ENCODE data around the gene GLIS1.

Gene GLIS1

GRCh38 chr1:53476579-53476978, 262.4 kb downstream of the GLIS1 start:
- DNase-seq = no peak

- DNase-seq = no peak
Observed at GRCh38 chr1:53475664-53476063, 263.3 kb downstream of the GLIS1 start.

GRCh38 chr1:53473463-53473862, 265.5 kb downstream of the GLIS1 start:
- DNase-seq = no peak

- no peak for DNase-seq
Observed at GRCh38 chr1:53471000-53471399, 268.0 kb downstream of the GLIS1 start.

GRCh38 chr1:53470584-53470983, 268.4 kb downstream of the GLIS1 start:
- no peak for DNase-seq

- DNase-seq = no peak
Observed at GRCh38 chr1:53470155-53470554, 268.8 kb downstream of the GLIS1 start.

- no peak for DNase-seq
Observed at GRCh38 chr1:53469373-53469772, 269.6 kb downstream of the GLIS1 start.

GRCh38 chr1:53468374-53468773, 270.6 kb downstream of the GLIS1 start:
- no peak for DNase-seq

- no peak for DNase-seq
Observed at GRCh38 chr1:53467391-53467790, 271.6 kb downstream of the GLIS1 start.

- no peak for DNase-seq
Observed at GRCh38 chr1:53465023-53465957, 273.7 kb downstream of the GLIS1 start.

GRCh38 chr1:53463961-53464899, 274.7 kb downstream of the GLIS1 start:
- no peak for DNase-seq

GRCh38 chr1:53462769-53463501, 276.0 kb downstream of the GLIS1 start:
- DNase-seq = no peak

- no peak for DNase-seq
Observed at GRCh38 chr1:53462193-53462592, 276.8 kb downstream of the GLIS1 start.

GRCh38 chr1:53461323-53462044, 277.5 kb downstream of the GLIS1 start:
- no peak for DNase-seq

GRCh38 chr1:53460666-53461322, 278.2 kb downstream of the GLIS1 start:
- no peak for DNase-seq

- no peak for DNase-seq
Observed at GRCh38 chr1:53460211-53460634, 278.7 kb downstream of the GLIS1 start.

GRCh38 chr1:53459321-53460175, 279.4 kb downstream of the GLIS1 start, which contains the start of gene DMRTB1:
Gene DMRTB1, plus strand, starts transcription at chr1:53459399. Its CDS starts 55 bp downstream, at chr1:53459454.
- no peak for DNase-seq

GRCh38 chr1:53458634-53459033, 280.3 kb downstream of the GLIS1 start:
- no peak for DNase-seq

Data from activated CD4-positive, CD25-positive, alpha-beta regulatory T cell (primary cell).